Stimulated activated CD8-positive, alpha-beta memory T cell treated with anti-CD3 and anti-CD28 coated beads, Interleukin-7, amount 100 ng/mL, for 4 hours (primary cell): Measurements from ENCODE around the gene DGKB.

ENCODE experiments used
- DNase-seq, 2 donors: peaks; one replicate each; pipeline ENCODE4 v3.0.0-alpha.2; 2020; ENCODE audit warnings: low read depth in 2 of 2

DGKB gene

GRCh38 chr7:14125998-14126397 lies 776.6 kb downstream of the DGKB start:
- no peak for DNase-seq

- no peak for DNase-seq
These were observed 777.8 kb downstream of the DGKB start for GRCh38 chr7:14124716-14125115.

- no peak for DNase-seq
These were observed 778.6 kb downstream of the DGKB start for GRCh38 chr7:14123923-14124322.

GRCh38 chr7:14115701-14116100 lies 786.9 kb downstream of the DGKB start:
- DNase-seq, result no peak

- DNase-seq, result no peak
These were observed 797.7 kb downstream of the DGKB start for GRCh38 chr7:14104861-14105260.

GRCh38 chr7:14096159-14096558 lies 806.4 kb downstream of the DGKB start:
- DNase-seq, result no peak

GRCh38 chr7:14095233-14095950 lies 807.2 kb downstream of the DGKB start:
- no peak for DNase-seq
